Amniotic epithelial cell (primary cell): ENCODE data around the gene PRSS36.
A peak's percentile ranks its signal among the peaks of the same experiment; 100 is the strongest.
"Not testable (repeated sequence)": the region's sequence is repeated elsewhere in the genome, so short reads cannot be mapped to it uniquely, and the experiment has no call there.

Source experiments
- DNase-seq: peaks from one replicate; pipeline ENCODE4 v3.0.0-alpha.2; 2010; ENCODE audit warnings: low read depth

The PRSS36 gene

GRCh38 chr16:31141489-31142108 is 8.3 kb downstream of the PRSS36 start:
- peak; percentile 63 for DNase-seq

GRCh38 chr16:31141071-31141469 is 8.8 kb downstream of the PRSS36 start:
- not testable (repeated sequence) for DNase-seq

- peak; percentile 78 for DNase-seq
These were observed 11.0 kb downstream of the PRSS36 start for GRCh38 chr16:31138621-31139578.

GRCh38 chr16:31136822-31137499 is 12.9 kb downstream of the PRSS36 start:
- not testable (repeated sequence) for DNase-seq

- DNase-seq, result no peak
These were observed 13.6 kb downstream of the PRSS36 start for GRCh38 chr16:31136287-31136662.

GRCh38 chr16:31135535-31136286 is 14.2 kb downstream of the PRSS36 start, which contains the start of gene PRSS8:
TSS of gene PRSS8 (minus strand) at chr16:31135727. CDS start at chr16:31135498, 229 bp downstream.
- DNase-seq, result no peak

GRCh38 chr16:31134625-31135534 is 15.0 kb downstream of the PRSS36 start:
- no peak for DNase-seq

GRCh38 chr16:31134091-31134571 is 15.7 kb downstream of the PRSS36 start:
- DNase-seq, result no peak

GRCh38 chr16:31133046-31133501 is 16.8 kb downstream of the PRSS36 start:
- no peak for DNase-seq

- DNase-seq, result no peak
These were observed 17.4 kb downstream of the PRSS36 start for GRCh38 chr16:31132303-31132979.

- DNase-seq, result no peak
These were observed 18.0 kb downstream of the PRSS36 start for GRCh38 chr16:31131841-31132271.

- no peak for DNase-seq
These were observed 18.4 kb downstream of the PRSS36 start for GRCh38 chr16:31131416-31131815.

GRCh38 chr16:31130899-31131298 is 19.0 kb downstream of the PRSS36 start:
- DNase-seq, result no peak

GRCh38 chr16:31130336-31130891 is 19.5 kb downstream of the PRSS36 start:
- no peak for DNase-seq

- peak; percentile 37 for DNase-seq
These were observed 20.1 kb downstream of the PRSS36 start for GRCh38 chr16:31129568-31130335.

GRCh38 chr16:31128711-31129567 is 20.9 kb downstream of the PRSS36 start:
- DNase-seq, result no peak

GRCh38 chr16:31127182-31127581 is 22.7 kb downstream of the PRSS36 start:
- DNase-seq, result no peak

GRCh38 chr16:31125844-31126243 is 24.0 kb downstream of the PRSS36 start:
- DNase-seq, result no peak
